Stimulated activated naive CD4-positive, alpha-beta T cell treated with Interleukin-2 at 50 U/mL for 16 hours (primary cell): ENCODE data around the gene TMIGD1.

Source experiments
- DNase-seq: peaks from one replicate; lab custom pipeline; 2025; lab: John Stamatoyannopoulos, UW

Gene TMIGD1, protein sequence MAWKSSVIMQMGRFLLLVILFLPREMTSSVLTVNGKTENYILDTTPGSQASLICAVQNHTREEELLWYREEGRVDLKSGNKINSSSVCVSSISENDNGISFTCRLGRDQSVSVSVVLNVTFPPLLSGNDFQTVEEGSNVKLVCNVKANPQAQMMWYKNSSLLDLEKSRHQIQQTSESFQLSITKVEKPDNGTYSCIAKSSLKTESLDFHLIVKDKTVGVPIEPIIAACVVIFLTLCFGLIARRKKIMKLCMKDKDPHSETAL

GRCh38 chr17:30333503-30334360, at the start of gene TMIGD1:
Gene TMIGD1, minus strand, starts transcription at chr17:30334057. Its CDS starts 1,924 bp downstream, at chr17:30332133.
- DNase-seq, result no peak

DNA sequence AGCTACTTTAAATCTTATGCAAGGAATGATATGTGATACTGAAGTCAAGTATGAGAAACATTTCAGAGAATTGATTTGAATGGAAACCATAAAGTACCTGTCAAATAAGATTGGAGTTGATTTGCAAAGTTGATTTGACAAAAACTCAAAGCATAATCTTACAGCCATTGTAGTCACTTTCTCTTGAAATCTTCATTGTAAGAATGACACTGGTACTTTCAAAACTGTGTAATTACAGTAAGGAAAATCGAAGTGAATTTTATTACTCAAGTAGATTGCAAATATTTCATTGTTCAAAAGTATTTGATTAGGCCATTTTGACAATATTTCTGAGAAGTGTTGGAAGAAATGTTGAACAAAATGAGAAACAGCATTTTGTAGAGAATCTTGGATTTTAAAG, 48.5 kb upstream of the TMIGD1 start:
- DNase-seq, result no peak

- DNase-seq, result no peak
Measured at GRCh38 chr17:30381340-30381659, 47.4 kb upstream of the TMIGD1 start.

- DNase-seq, result no peak
Measured at GRCh38 chr17:30380643-30381339, 46.9 kb upstream of the TMIGD1 start.

- no peak for DNase-seq
Measured at GRCh38 chr17:30379903-30380381, 46.1 kb upstream of the TMIGD1 start.

DNA sequence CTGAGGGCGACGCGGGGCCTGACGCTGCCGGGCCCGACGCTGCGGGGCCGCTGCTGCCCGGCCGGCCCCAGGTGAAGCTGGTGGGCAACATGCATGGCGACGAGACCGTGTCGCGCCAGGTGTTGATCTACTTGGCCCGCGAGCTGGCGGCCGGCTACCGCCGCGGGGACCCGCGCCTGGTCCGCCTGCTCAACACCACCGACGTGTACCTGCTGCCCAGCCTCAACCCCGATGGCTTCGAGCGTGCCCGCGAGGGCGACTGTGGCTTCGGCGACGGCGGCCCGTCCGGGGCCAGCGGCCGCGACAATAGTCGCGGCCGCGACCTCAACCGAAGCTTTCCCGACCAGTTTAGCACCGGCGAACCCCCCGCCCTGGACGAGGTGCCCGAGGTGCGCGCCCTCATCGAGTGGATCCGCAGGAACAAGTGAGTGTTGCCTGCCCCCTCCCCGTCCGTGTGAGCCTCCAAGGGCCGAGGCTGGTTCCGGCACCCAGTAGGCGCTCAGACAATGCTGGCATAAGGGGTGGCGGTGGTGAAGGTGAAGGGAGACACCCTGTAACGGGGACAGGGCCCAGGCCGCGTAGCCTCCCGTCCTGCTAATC, 45.5 kb upstream of the TMIGD1 start:
- peak; percentile 24 for DNase-seq

- peak; percentile 94 for DNase-seq
Measured at GRCh38 chr17:30378825-30379302, 45.0 kb upstream of the TMIGD1 start, which contains the start of gene CPD. Gene CPD, plus strand, starts transcription at chr17:30378927. Its CDS starts 54 bp downstream, at chr17:30378981.

- DNase-seq, result peak; percentile 43
Measured at GRCh38 chr17:30378241-30378824, 44.5 kb upstream of the TMIGD1 start.

GRCh38 chr17:30377574-30378240, 43.9 kb upstream of the TMIGD1 start:
- no peak for DNase-seq

- peak; percentile 45 for DNase-seq
Measured at GRCh38 chr17:30376621-30377452, 43.0 kb upstream of the TMIGD1 start.

DNA sequence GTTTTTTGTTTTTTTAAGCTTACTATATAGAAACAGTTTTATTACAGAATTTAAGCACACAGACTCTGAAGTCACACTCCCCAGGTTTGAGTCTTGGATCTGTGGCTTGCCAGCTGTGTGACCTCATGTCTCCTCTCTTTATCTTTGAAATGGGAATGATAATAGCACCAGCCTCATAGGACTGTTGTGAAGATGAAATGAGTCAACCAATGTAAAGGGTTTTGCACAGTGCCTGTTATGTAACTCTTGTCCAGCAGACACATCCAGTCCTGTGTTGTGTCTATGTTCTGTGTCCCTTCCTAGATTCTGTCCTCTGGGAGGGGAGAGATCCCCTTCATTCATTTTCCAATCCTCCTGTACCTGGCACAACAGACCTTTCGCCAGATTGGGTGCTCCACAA, 41.8 kb upstream of the TMIGD1 start:
- DNase-seq, result no peak

GRCh38 chr17:30372755-30373154, 38.9 kb upstream of the TMIGD1 start:
- DNase-seq, result peak; percentile 25

DNA sequence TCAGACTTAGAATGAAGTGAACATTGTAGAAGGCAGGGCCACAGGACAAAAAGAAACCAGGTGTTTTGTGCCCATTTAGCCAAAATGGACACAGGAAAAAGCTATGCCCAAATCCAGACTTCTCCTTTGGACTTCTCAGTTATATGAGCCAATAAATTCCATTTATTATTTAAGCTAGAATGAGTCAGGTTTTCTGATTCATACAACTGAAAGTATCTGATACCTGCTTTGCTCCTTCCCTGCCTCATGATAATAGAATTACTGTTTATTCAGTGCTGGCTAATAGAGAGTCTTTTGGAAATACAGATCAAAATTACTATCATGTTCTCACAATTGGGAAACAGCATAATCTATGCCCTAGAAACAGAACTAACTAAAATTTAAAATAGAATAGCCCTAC, 36.1 kb upstream of the TMIGD1 start:
- DNase-seq, result no peak

- DNase-seq, result no peak
Measured at GRCh38 chr17:30368912-30369720, 35.3 kb upstream of the TMIGD1 start.

DNA sequence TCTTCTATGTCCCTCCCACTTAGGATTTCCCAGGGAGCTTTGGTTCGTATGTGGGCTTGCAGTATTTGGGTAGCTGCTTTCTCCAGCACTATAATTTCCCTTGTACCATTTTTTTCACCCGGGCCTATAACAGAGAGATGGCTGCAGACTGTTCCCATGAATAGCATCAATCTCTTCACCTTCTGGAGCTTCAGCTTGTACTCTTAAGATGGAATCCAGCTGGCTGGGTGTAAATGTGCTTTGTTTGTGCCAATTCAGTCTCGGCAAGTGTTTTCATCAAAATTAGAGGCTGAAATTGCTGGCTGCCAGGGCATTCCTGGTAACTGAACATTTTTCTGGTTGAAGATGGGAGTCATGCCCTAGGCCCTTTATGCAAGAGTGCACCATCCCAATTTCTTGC, 32.7 kb upstream of the TMIGD1 start:
- no peak for DNase-seq

DNA sequence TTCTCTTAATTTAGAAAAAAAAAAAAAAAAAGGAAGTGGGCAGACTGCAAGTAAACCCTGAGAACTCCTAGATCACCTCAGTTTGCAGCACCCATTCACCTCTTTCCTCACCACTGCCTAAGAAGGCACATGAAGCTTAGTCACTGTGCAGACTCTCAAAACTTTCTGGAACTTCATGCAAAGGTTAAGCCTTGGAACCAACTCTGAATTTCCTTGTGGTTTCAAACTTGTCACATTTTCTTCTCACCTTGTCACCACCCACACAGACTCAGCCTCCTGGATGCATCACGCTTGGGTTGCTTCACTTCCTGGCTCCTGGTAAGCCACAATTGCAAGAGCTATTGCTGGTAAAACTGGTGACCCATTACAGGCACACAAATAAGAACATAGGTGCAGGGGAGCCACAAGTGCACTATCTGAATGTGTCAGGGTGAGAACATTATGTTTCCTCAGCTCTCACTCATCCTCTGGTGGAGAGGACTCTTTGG, 29.9 kb upstream of the TMIGD1 start:
- DNase-seq, result peak; percentile 86

GRCh38 chr17:30361766-30362279, 28.0 kb upstream of the TMIGD1 start:
- DNase-seq, result no peak

DNA sequence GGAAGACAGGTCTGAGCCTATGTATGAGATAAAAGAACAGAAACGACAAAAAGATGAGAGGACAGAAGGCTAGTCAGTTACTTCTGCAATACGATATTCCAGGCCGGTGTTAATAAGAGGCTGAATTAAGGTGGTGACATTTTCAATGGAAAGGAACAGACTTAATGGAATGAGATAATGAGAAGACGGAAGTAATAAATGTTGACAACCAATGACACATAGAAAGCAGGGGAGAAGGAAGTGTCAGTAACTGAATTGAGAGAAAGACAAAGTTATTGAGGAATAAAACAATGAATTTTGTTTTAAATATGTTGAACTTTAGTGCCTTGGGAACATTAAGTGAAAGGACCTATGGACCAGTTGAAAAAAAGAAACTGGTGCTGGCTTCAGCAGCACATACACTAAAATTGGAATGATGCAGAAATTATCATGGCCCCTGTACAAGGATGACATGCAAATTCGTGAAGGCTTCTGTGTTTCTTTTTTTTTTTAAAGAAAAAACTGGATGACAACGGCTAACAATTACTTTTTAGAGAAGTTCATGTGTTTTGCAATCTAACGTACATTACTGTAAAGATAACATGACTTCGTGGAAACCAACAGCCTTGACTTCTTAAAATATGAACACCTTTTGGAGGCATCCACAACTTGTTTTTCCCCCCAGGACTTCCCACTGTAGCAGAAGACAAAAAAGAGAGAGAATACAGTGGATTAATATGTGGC, 26.4 kb upstream of the TMIGD1 start:
- DNase-seq, result no peak
